Activated CD8-positive, alpha-beta memory T cell treated with anti-CD3 and anti-CD28 coated beads for 36 hours (primary cell): ENCODE results near the gene MPST. TPM values are rescaled to one million over a fixed set of nuclear protein-coding genes. Genes with fewer than 3 reads are reported as not detected.

ENCODE experiments used
- CTCF ChIA-PET: fragments of 350-600 bp; sonication (Branson Sonifier 250); formaldehyde crosslinking; loops from one replicate; lab custom pipeline; 2021; ENCODE audit warnings: antibody characterized with exemption; lab: Charles Lee
- POLR2A ChIA-PET: fragments of 350-600 bp; sonication (Branson Sonifier 250); formaldehyde crosslinking; loops from one replicate; lab custom pipeline; 2021; ENCODE audit warnings: antibody characterized with exemption; lab: Charles Lee
- total RNA-seq, 2 experiments: library from RNA; stranded (reverse); gene quantifications; one replicate each; pipeline ENCODE4 v1.2.3, GENCODE V29; 2021

Gene MPST
- total RNA-seq, 2 experiments from 2014 or later, result 20.6 to 20.9 TPM

GRCh38 chr22:37079158-37079557, 59.6 kb downstream of the MPST start:
- CTCF ChIA-PET, result interaction anchor here (1.0 to 2.6 kb wide), 16 partner anchors 10 to 164 kb away, joined by 3 to 17 read pairs (median 4); no protein-coding TSS in a partner anchor
- POLR2A ChIA-PET, result interaction anchor here (0.6 to 1.8 kb wide), 13 partner anchors 16 to 151 kb away, joined by 3 to 30 read pairs (median 5); partner anchors contain the start of genes IL2RB and KCTD17

Other genes starting within 250 kb of the MPST start
- gene IFT27, start 243.6 kb upstream of the MPST start, total RNA-seq, result 10 to 100 TPM; 26.1 to 28.7 TPM
- gene PVALB, start 202.7 kb upstream of the MPST start, total RNA-seq, result not detected
- gene NCF4, start 158.7 kb upstream of the MPST start, total RNA-seq, result 1 to 10 TPM; 6.3 to 7.3 TPM
- under 1 TPM; 0.04 TPM for gene CSF2RB, start 106.1 kb upstream of the MPST start, total RNA-seq
- 1 to 10 TPM; 5.0 to 6.0 TPM for gene TST, start 295 bp upstream of the MPST start, total RNA-seq
- gene KCTD17, start 32.0 kb downstream of the MPST start, total RNA-seq, result 10 to 100 TPM; 32.2 to 40.3 TPM
- gene TMPRSS6, start 90.0 kb downstream of the MPST start, total RNA-seq, result 1 to 10 TPM in 1 of 2 experiments, under 1 TPM in 1; 0.88 to 1.1 TPM
- 100 to 1,000 TPM; 288 to 289 TPM for gene IL2RB, start 130.2 kb downstream of the MPST start, total RNA-seq
- gene C1QTNF6, start 168.5 kb downstream of the MPST start, total RNA-seq, result 1 to 10 TPM; 2.9 to 3.4 TPM
- under 1 TPM; 0.46 to 0.65 TPM for gene SSTR3, start 192.7 kb downstream of the MPST start, total RNA-seq
- 100 to 1,000 TPM; 498 to 521 TPM for gene RAC2, start 224.5 kb downstream of the MPST start, total RNA-seq